ENCODE results near the gene TREML4.
"Not testable (repeated sequence)": the region's sequence is repeated elsewhere in the genome, so short reads cannot be mapped to it uniquely, and the experiment has no call there.

TREML4 gene

GRCh38 chr6:41208439-41209106 is 19.6 kb upstream of the TREML4 start:
- no peak for DNase-seq

- DNase-seq: no peak
These were observed 18.4 kb upstream of the TREML4 start for GRCh38 chr6:41209547-41210320.

GRCh38 chr6:41214559-41215238 is 13.4 kb upstream of the TREML4 start:
- no peak for DNase-seq

GRCh38 chr6:41215777-41216176 is 12.4 kb upstream of the TREML4 start:
- DNase-seq: no peak

GRCh38 chr6:41216616-41217015 is 11.5 kb upstream of the TREML4 start:
- DNase-seq: no peak

- DNase-seq: no peak
These were observed 6.1 kb upstream of the TREML4 start for GRCh38 chr6:41222045-41222444.

GRCh38 chr6:41222513-41222912 is 5.6 kb upstream of the TREML4 start:
- DNase-seq: no peak

GRCh38 chr6:41224800-41225199 is 3.3 kb upstream of the TREML4 start:
- DNase-seq: no peak

- DNase-seq: no peak
These were observed 1.4 kb upstream of the TREML4 start for GRCh38 chr6:41226752-41227151.

- DNase-seq: no peak
These were observed 467 bp downstream of the TREML4 start for GRCh38 chr6:41228616-41229015.

- DNase-seq: no peak
These were observed 1.6 kb downstream of the TREML4 start for GRCh38 chr6:41229721-41230120.

- no peak for DNase-seq
These were observed 3.1 kb downstream of the TREML4 start for GRCh38 chr6:41231246-41231645.

GRCh38 chr6:41232667-41233066 is 4.5 kb downstream of the TREML4 start:
- DNase-seq: no peak

GRCh38 chr6:41236276-41236675 is 8.1 kb downstream of the TREML4 start:
- no peak for DNase-seq

GRCh38 chr6:41237128-41237527 is 9.0 kb downstream of the TREML4 start:
- DNase-seq: no peak

- DNase-seq: no peak
These were observed 11.5 kb downstream of the TREML4 start for GRCh38 chr6:41239467-41240159.

- DNase-seq: not testable (repeated sequence)
These were observed 18.4 kb downstream of the TREML4 start for GRCh38 chr6:41246529-41246928.

- DNase-seq: no peak
These were observed 19.2 kb downstream of the TREML4 start for GRCh38 chr6:41247288-41247865.

GRCh38 chr6:41247882-41248705 is 19.9 kb downstream of the TREML4 start:
- no peak for DNase-seq

GRCh38 chr6:41252401-41253169 is 24.4 kb downstream of the TREML4 start:
- DNase-seq: no peak

GRCh38 chr6:41255110-41255509 is 27.0 kb downstream of the TREML4 start:
- DNase-seq: no peak

Measured in NCI-H526 treated with DMSO at 0.1 percent for 48 hours (cell line).